OCI-LY7 (cell line): Measurements from ENCODE around the gene SFT2D3. TPM values are rescaled to one million over a fixed set of nuclear protein-coding genes. Genes with fewer than 3 reads are reported as not detected.

ENCODE experiments used
- BruUV-seq: library from RNA; stranded (reverse); fragments of 400-500 nt; replicated peaks from 2 replicates; lab custom pipeline; 2021; lab: Mats Ljungman, UMichigan
- CTCF ChIA-PET: fragments of 300-600 bp; sonication (Branson Sonifier 250); formaldehyde crosslinking; loops from one replicate; lab custom pipeline; 2022; ENCODE audit warnings: antibody characterized with exemption; ENCODE audit not compliant: unreplicated experiment; lab: Charles Lee
- POLR2A ChIA-PET: fragments of 300-600 bp; sonication (Branson Sonifier 250); formaldehyde crosslinking; loops from one replicate; lab custom pipeline; 2022; ENCODE audit warnings: antibody characterized with exemption; lab: Charles Lee
- DNase-seq: peaks from one replicate; pipeline ENCODE4 v3.0.0-alpha.2; 2015; ENCODE audit warnings: low spot score
- H2AFZ ChIP-seq: fragments of 200-600 bp; sonication (generic), shearing (Covaris generic); 2 replicates; pipeline ENCODE4 v1.6.1; 2014; ENCODE audit warnings: mild to moderate bottlenecking, antibody characterized with exemption, low read length, moderate library complexity
- H3K27ac ChIP-seq: fragments of 200-600 bp; sonication (generic); 2 replicates; pipeline ENCODE4 v1.5.1; 2014; ENCODE audit warnings: mixed run types, low read depth, mild to moderate bottlenecking, moderate library complexity, low read length, inconsistent platforms; ENCODE audit not compliant: poor library complexity, severe bottlenecking
- H3K36me3 ChIP-seq: fragments of 200-600 bp; sonication (generic); 2 replicates; pipeline ENCODE4 v1.6.1; 2014; ENCODE audit warnings: mild to moderate bottlenecking, antibody characterized with exemption, low read length, moderate library complexity, mixed read lengths; ENCODE audit not compliant: insufficient read depth
- H3K4me1 ChIP-seq: fragments of 200-600 bp; sonication (generic); 2 replicates; pipeline ENCODE4 v1.5.1; 2014; ENCODE audit warnings: mild to moderate bottlenecking, low read length; ENCODE audit not compliant: insufficient read depth, poor library complexity, severe bottlenecking
- H3K4me2 ChIP-seq: fragments of 200-600 bp; sonication (generic); 2 replicates; pipeline ENCODE4 v1.6.1; 2014; ENCODE audit warnings: mild to moderate bottlenecking, low read length
- H3K4me3 ChIP-seq: fragments of 200-600 bp; sonication (generic); 2 replicates; pipeline ENCODE4 v1.5.1; 2014; ENCODE audit warnings: mild to moderate bottlenecking, low read depth, low read length; ENCODE audit not compliant: poor library complexity, severe bottlenecking
- H3K79me2 ChIP-seq: fragments of 200-600 bp; sonication (generic); 2 replicates; pipeline ENCODE4 v1.6.1; 2016; ENCODE audit warnings: low read depth, mild to moderate bottlenecking, low read length, moderate library complexity, mixed read lengths; ENCODE audit not compliant: insufficient read depth
- H3K9me2 ChIP-seq: fragments of 200-600 bp; sonication (generic); 2 replicates; pipeline ENCODE4 v1.6.1; 2016; ENCODE audit warnings: mild to moderate bottlenecking, low read length, mixed read lengths; ENCODE audit not compliant: insufficient read depth
- H3K9me3 ChIP-seq: fragments of 200-600 bp; sonication (generic); 2 replicates; pipeline ENCODE4 v1.6.1; 2014; ENCODE audit warnings: mild to moderate bottlenecking, mixed run types, low read length, mixed read lengths
- H4K20me1 ChIP-seq: fragments of 200-600 bp; sonication (generic); 2 replicates; pipeline ENCODE4 v1.6.1; 2014; ENCODE audit warnings: mild to moderate bottlenecking, antibody characterized with exemption, low read length, moderate library complexity, mixed read lengths; ENCODE audit not compliant: insufficient read depth
- CTCF ChIP-seq: fragments of 200-600 bp; sonication (generic); conservative IDR thresholded peaks from 2 replicates; pipeline ENCODE4 v1.5.1; 2014; ENCODE audit warnings: mild to moderate bottlenecking, antibody characterized with exemption, low read length, moderate library complexity, mixed read lengths
- EZH2phosphoT487 ChIP-seq: fragments of 200-600 bp; sonication (generic); IDR thresholded peaks from 2 replicates; pipeline ENCODE4 v1.6.1; 2018; ENCODE audit warnings: low read depth, borderline replicate concordance, mild to moderate bottlenecking, mixed run types, antibody characterized with exemption, low read length, moderate library complexity, mixed read lengths
- intact Hi-C: fragments of 100-400 bp; cut with micrococcal nuclease; formaldehyde crosslinking; loops from one replicate; pipeline ENCODE4 v1.10.0; 2022; ENCODE audit not compliant: unreplicated experiment
- total RNA-seq, 2 experiments: library from RNA; depleted of rRNA in 1 of 2; stranded (reverse); fragments of >200 nt in 1 of 2; shearing (Covaris generic) in 1 of 2; gene quantifications; 2 replicates each; pipeline ENCODE4 v1.2.3, GENCODE V29; 2014 to 2022

The SFT2D3 gene
- total RNA-seq, 2 experiments from 2014 or later = 7.6 to 14.3 TPM

DNA sequence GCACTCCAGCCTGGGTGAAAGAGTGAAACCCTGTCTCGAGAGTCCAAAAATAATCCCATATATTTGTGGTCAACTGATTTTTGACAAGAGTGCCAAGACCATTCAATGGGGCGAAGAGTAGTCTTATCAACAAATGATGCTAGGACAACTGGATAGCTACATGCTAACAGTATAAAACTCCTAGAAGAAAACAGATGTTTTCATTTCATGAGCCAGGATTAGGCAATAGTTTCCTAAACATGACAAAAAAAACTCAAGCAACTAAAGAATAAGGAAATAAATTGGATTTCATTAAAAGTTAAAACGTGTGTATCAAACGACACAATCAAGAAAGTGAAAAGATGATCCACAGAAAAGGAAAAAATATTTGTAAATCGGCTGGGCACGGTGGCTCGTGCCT, 32.2 kb upstream of the SFT2D3 start:
- H3K4me3 ChIP-seq = no peak overlapping the region
- intact Hi-C loops = no loop called here
- H3K9me3 ChIP-seq = no peaks in the 10 kb centered on the region
- H3K79me2 ChIP-seq = no peaks in the 10 kb centered on the region
- H2AFZ ChIP-seq = no peak overlapping the region
- H3K4me1 ChIP-seq = no peaks in the 10 kb centered on the region
- no peaks in the 10 kb centered on the region for H3K36me3 ChIP-seq
- no peak overlapping the region for H3K27ac ChIP-seq
- no TSS peak for BruUV-seq
- ChIA-PET CTCF (no interaction called here), POLR2A (no interaction called here)
- H3K9me2 ChIP-seq = no peaks in the 10 kb centered on the region
- H4K20me1 ChIP-seq = no peaks in the 10 kb centered on the region
- H3K4me2 ChIP-seq = no peak overlapping the region
- DNase-seq = no peak
- no peak for TF ChIP-seq CTCF
- TF ChIP-seq EZH2phosphoT487 = no peak

- H3K9me3 ChIP-seq = no peaks in the 10 kb centered on the region
- intact Hi-C loops = no loop called here
- no peak for TF ChIP-seq CTCF
- TF ChIP-seq EZH2phosphoT487 = no peak
- no peaks in the 10 kb centered on the region for H3K79me2 ChIP-seq
- H3K9me2 ChIP-seq = no peaks in the 10 kb centered on the region
- H3K4me3 ChIP-seq = no peak overlapping the region
- no TSS peak for BruUV-seq
- no peaks in the 10 kb centered on the region for H3K4me1 ChIP-seq
- no peak overlapping the region for H3K27ac ChIP-seq
- H3K4me2 ChIP-seq = no peak overlapping the region
- CTCF ChIA-PET = no interaction called here
- POLR2A ChIA-PET = interaction anchor here (0.5 kb wide), 1 partner anchor 257 kb away, joined by 3 read pairs; no protein-coding TSS in a partner anchor
- H2AFZ ChIP-seq = no peak overlapping the region
- no peak for DNase-seq
- no peaks in the 10 kb centered on the region for H3K36me3 ChIP-seq
- no peaks in the 10 kb centered on the region for H4K20me1 ChIP-seq
These were observed 31.0 kb upstream of the SFT2D3 start for GRCh38 chr2:127670055-127670956.

DNA sequence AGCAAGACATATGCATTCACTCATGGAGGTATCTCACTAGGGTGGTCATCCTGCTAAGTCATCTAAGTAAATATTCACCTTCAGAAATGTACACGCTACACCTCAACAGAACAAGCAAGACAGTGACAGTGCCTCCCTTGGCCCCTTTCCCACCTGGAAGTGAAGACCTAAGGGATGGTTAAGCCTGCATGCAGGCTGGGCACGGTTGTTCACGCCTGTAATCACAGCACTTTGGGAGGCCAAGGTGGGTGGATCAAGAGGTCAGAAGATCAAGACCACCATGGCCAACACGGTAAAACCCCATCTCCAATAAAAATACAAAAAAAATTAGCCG, 30.4 kb upstream of the SFT2D3 start:
- ChIA-PET POLR2A (interaction anchor here (0.5 kb wide), 1 partner anchor 256 kb away, joined by 3 read pairs; no protein-coding TSS in a partner anchor), CTCF (no interaction called here)
- no peak overlapping the region for H3K27ac ChIP-seq
- H3K79me2 ChIP-seq = no peaks in the 10 kb centered on the region
- no TSS peak for BruUV-seq
- H3K36me3 ChIP-seq = no peaks in the 10 kb centered on the region
- H2AFZ ChIP-seq = no peak overlapping the region
- no peaks in the 10 kb centered on the region for H3K9me3 ChIP-seq
- DNase-seq = no peak
- no peak overlapping the region for H3K4me3 ChIP-seq
- H3K4me1 ChIP-seq = no peaks in the 10 kb centered on the region
- no peaks in the 10 kb centered on the region for H3K9me2 ChIP-seq
- intact Hi-C loops = no loop called here
- no peak overlapping the region for H3K4me2 ChIP-seq
- TF ChIP-seq EZH2phosphoT487 = no peak
- H4K20me1 ChIP-seq = no peaks in the 10 kb centered on the region
